ENCODE results near the gene GNAS-AS1.

Gene GNAS-AS1

DNA sequence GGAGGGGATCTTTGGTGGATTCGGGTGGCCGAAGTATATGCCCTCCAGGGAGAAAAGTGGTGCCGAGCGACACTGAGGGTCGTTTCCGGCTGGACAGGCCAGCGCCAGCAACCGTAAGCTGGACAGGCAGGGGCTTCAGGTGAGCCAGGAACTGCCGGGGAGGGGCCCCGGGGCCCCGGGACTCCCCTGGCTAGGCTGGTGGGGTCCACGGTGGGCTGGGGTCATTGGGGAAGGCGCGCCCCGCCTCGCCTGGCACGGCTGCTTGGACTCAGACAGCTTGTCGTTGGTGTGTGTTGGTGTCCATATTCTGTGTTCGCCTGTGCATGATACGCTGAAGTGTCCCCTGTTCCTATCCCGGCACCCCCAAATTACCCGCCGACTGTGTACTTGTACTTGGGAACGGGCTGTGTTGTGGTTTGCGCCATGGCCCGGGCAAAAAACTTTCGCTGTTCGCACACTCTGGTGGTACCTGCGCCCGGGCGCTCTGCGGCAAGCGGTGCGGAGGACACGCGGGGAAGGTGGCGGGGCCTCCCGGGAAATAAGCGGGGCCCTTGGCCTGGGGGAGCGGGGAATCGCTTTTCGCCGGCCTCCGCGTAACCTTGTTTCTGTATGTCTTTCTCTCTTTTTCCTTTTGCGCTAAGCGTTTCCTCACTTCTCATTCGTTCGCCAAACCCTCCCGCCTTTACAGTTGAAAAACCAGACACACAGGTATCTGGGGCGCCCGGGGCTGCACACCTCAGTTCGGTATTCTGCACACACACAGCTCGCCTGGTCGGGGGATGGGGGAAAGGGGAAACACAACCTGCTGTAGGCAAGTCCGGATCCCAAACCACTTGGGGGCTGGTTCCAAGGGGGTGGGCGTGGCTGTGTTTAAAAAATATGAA lies 5.0 kb upstream of the GNAS-AS1 start:
- DNase-seq (ENCODE audit: low read depth in 2 of 2), result no peak

DNA sequence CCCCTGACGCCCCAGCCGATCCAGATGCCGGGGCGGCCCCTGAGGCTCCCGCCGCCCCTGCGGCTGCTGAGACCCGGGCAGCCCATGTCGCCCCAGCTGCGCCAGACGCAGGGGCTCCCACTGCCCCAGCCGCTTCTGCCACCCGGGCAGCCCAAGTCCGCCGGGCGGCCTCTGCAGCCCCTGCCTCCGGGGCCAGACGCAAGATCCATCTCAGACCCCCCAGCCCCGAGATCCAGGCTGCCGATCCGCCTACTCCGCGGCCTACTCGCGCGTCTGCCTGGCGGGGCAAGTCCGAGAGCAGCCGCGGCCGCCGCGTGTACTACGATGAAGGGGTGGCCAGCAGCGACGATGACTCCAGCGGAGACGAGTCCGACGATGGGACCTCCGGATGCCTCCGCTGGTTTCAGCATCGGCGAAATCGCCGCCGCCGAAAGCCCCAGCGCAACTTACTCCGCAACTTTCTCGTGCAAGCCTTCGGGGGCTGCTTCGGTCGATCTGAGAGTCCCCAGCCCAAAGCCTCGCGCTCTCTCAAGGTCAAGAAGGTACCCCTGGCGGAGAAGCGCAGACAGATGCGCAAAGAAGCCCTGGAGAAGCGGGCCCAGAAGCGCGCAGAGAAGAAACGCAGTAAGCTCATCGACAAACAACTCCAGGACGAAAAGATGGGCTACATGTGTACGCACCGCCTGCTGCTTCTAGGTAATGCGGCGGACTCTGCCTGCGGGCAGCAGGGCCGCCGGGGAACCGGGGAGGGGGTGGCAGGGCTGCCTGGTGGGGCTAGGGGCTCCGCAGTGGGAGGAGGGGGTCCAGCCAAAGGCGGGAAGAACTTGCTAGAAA lies 4.2 kb upstream of the GNAS-AS1 start:
- DNase-seq (ENCODE audit: low read depth in 2 of 2), result no peak

DNA sequence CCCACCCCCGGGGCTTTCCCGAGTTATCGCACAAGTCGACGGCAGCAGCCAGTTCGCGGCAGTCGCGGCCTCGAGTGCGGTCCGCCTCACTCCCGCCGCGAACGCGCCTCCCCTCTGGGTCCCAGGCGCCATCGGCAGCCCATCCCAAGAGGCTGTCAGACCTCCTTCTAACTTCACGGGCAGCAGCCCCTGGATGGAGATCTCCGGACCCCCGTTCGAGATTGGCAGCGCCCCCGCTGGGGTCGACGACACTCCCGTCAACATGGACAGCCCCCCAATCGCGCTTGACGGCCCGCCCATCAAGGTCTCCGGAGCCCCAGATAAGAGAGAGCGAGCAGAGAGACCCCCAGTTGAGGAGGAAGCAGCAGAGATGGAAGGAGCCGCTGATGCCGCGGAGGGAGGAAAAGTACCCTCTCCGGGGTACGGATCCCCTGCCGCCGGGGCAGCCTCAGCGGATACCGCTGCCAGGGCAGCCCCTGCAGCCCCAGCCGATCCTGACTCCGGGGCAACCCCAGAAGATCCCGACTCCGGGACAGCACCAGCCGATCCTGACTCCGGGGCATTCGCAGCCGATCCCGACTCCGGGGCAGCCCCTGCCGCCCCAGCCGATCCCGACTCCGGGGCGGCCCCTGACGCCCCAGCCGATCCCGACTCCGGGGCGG lies 3.4 kb upstream of the GNAS-AS1 start:
- no peak for DNase-seq (ENCODE audit: low read depth in 2 of 2)

DNA sequence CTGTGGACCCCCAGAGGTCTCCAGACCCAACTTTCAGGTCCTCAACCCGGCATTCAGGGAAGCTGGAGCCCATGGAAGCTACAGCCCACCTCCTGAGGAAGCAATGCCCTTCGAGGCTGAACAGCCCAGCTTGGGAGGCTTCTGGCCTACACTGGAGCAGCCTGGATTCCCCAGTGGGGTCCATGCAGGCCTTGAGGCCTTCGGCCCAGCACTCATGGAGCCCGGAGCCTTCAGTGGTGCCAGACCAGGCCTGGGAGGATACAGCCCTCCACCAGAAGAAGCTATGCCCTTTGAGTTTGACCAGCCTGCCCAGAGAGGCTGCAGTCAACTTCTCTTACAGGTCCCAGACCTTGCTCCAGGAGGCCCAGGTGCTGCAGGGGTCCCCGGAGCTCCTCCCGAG lies 2.8 kb upstream of the GNAS-AS1 start:
- no peak for DNase-seq (ENCODE audit: low read depth in 2 of 2)

DNA sequence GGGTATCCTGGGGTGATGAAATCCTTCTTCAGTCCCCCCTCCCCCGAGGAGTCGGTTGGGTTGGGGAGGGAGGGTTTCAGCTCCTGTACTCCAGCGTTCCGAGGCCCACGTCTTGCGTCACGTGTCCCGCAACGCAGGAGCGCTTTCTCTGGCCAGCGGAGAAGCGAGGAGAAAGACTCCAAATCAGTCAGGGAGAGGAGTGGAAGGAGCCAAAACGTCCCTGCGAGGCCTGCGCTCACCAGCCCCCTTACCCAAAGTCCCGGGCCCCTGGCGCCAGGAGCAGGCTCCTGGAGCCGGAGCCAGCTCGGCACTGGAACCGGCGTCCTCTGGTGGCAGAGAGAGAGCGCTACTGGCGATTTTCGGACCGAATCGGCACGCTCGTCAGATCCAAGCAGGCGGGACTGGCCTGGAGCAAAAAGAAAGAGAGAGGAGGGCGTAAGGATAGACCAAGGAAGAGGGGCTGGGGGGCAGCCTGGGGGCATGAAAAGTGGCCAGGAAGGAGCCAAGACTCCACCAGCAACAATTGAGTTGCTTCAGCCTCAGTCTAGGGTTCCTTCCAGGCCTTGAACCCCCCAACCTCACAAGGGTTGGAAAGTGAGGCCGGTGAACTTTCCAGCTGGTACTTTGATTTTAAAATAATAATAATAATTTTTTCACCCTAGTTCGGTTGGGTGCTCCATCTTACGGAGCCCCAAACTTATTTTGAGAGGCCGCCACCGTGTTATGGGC lies 2.0 kb upstream of the GNAS-AS1 start, which contains the start of gene GNAS:
TSS of gene GNAS (plus strand) at position 174 of the 729 bp plus-strand sequence.
- DNase-seq (ENCODE audit: low read depth in 2 of 2), result no peak

DNA sequence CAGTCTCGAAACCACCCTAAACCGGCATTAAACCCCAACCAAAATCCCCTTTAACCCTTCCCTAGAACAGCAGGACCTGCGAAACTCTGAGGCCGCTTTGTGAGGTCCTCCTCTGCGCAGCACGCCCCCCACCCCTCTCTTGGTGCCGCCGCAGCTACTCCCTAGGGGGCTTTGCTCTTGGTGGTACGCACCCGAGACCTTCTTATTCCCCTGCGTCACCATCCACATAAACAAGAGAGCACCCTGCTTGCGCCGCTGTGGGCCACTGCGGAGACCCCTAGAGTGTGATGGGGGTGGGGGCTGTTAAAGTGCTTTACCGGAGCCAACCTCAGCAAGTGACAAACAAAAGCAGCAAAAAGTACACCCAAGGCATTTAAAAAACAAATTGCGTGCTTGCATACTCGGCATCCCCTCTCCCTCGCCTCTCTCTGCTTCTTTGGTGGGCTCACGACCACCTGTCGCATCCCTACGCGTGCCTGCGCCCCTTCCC lies 1.3 kb upstream of the GNAS-AS1 start:
- no peak for DNase-seq (ENCODE audit: low read depth in 2 of 2)

DNA sequence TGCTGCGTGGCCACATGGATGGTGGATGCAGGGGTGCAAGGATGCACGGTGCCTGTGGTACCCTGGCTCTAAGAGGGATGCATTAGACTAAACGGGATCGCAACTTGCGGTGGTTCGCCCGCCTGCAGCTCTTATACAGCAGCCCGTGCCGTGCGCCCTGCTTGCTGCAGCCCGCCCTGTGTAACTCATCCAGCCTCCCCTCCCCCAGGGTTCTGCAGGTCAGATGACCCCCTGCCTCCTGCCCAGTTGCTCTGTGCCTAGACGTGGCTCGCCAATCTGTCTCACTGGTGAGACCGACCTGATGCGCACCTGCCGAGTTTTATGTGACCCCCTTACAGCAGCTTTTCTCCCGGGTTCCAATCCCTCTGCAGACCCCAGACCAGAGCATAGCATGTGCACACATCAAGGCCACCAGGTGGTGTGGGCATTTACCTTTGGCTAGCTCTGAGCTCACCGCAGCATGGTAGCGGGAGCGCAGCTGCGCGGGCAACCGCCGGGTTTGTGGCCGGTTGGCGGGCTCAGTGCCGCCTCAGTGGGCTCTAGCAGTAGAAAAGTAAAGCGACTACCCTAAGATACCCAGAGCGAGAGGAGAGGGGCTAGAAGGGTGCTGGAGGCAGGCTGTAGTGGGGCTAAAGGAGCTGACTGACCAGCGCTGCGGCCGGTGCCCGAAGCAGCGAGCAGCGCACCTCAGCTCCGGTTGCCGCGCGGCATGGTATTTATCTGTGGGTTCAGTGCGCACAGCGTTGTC lies 693 bp upstream of the GNAS-AS1 start:
- no peak for DNase-seq (ENCODE audit: low read depth in 2 of 2)

DNA sequence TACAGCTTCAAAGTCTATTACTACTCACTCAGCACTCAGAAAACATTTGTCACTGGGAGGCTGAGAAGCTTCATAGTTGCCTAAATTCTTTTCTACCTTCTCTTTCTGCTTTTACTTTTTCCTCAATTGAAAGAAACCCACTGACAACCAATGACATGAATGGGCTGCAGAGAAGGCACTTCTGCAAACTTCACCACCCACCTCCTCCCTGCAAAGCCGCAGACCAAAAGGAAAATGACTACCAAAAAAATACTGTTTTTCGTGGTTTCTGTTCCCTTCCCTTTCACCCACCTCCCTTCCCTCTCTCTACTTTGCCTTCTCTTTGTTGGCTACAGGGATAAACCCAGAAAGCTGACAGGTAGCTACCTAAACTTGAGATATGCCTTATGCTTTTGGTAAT lies 3.2 kb downstream of the GNAS-AS1 start:
- DNase-seq (ENCODE audit: low read depth in 2 of 2), result no peak

DNA sequence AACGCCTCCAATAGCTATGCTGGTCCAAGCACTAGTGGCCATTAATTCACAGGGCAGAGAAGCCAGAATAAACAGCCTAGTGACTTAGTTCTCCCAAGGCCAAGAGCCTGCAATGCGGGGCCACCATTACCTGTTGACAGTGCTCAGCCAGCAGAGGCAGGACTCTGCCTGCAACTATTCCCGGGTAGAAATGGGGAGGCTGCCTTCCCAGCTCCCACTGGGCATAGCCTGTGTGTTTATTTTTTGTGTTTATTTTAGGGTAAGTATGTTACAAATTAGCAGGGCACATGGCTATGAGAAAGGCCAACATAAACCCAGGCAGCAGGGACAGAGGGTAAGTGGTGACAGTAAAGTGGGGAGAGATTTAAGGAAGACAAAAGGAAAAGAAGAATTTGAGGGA lies 5.0 kb downstream of the GNAS-AS1 start:
- no peak for DNase-seq (ENCODE audit: low read depth in 2 of 2)

DNA sequence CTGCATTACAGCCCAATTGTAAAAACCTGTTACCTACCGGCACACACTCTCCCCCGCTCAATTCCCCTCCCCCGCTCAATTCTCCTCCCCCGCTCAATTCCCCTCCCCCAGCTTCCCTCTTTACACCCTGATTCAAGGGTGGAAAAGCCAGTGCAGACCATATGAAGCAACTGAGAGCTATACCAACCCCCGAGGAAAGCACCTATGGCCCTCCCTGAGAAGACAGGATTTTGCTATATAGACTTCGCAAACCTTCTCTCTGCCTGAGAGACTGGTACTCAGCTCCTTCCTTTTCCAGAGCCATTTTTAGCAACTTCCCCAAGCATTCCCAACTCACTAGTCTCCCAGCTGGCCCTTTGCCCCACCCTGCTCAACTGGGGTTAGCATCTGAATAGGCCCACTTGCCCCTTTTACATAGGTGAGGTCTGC lies 7.6 kb downstream of the GNAS-AS1 start:
- DNase-seq (ENCODE audit: low read depth in 2 of 2), result no peak

DNA sequence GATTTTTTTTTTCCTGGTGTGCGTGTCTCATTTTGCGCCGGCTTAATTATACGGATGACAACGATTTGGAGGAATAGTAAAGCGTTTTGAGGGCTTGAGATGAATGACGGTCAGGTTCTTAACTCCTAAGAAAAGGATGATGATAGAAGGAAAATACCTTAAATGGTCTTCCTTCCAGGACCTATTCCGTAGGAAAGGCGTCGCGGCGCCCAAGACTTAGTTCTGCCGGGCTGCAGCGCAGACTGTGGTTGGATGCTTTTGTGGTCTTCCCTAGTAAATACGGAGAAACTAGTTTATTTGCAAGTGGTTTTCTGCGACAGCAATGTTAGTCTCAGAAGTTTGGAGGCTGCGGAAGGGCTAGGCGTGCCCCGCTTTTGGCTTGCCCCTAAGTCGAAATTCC lies 8.4 kb downstream of the GNAS-AS1 start:
- DNase-seq (ENCODE audit: low read depth in 2 of 2), result no peak

DNA sequence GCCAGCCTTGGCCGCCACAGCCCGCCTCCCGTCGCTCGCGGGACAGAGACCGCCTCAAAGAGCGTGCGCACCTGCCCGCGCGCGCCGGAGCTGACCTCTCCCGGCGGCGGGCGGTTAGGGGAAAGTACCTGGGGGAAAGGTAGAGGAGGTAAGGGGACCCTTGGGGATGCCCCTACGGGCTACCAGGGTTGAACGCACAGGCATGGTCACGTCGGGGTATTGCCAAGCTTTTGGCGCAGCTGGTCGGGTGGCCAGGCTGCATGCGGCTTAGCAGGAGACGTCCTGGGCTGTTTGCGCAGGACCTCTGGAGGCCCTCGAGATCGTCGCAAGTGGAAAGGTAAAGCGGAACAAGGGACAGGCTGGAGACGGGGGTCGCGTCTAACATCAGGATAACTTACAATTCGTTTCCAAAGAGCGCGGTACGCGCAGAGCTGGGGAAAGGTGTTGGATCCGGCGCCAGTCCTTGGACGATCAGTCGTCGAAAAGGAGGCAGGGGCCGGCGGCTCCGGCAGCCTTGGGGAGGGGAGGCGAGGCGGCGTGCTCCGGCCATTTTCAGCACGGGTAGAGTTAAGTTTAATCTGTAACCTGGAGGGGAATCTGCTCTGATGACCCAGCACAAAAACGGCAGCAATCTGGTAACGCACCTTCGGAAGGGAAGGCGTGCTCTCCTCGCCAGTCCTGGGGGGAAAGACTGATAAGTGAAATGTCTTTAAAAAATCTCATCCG lies 9.0 kb downstream of the GNAS-AS1 start:
- DNase-seq (ENCODE audit: low read depth in 2 of 2), result no peak

DNA sequence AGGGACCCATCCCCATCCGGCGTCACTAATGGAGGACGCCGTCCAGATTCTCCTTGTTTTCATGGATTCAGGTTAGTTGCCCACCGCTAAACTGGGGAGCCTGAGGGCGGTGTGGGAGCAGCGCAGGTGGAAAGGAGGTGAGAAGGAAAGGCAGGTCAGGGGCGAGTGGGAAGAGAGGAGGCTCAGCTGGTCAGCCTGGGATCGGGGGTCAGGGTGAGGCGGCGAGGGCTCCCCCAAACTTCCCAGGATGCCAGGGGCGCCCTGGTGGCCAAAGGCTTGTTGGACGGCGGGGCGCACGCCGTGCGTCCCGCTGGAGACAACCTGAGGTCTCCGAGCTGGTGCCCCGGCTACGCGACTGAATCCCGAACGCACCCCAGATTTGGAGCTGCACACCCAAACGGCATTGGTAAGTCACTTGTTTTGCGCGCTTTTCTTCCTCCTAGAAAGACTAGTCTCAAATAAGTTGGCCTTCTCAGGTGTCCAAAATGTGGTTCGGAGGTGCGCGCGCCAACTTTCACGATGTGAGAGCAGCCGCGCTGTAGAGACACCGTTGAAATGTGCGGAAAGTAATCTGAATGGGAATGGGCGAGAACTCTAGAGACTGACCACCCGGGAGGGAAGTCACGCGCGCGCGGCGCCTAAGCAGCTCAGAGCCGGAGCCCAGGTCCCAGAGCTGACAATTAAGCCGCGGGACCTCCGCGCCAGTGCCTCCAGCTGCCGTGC lies 9.7 kb downstream of the GNAS-AS1 start:
- DNase-seq (ENCODE audit: low read depth in 2 of 2), result no peak

DNA sequence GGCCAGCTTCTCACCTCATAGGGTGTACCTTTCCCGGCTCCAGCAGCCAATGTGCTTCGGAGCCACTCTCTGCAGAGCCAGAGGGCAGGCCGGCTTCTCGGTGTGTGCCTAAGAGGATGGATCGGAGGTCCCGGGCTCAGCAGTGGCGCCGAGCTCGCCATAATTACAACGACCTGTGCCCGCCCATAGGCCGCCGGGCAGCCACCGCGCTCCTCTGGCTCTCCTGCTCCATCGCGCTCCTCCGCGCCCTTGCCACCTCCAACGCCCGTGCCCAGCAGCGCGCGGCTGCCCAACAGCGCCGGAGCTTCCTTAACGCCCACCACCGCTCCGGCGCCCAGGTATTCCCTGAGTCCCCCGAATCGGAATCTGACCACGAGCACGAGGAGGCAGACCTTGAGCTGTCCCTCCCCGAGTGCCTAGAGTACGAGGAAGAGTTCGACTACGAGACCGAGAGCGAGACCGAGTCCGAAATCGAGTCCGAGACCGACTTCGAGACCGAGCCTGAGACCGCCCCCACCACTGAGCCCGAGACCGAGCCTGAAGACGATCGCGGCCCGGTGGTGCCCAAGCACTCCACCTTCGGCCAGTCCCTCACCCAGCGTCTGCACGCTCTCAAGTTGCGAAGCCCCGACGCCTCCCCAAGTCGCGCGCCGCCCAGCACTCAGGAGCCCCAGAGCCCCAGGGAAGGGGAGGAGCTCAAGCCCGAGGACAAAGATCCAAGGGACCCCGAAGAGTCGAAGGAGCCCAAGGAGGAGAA lies 10.5 kb downstream of the GNAS-AS1 start:
- DNase-seq (ENCODE audit: low read depth in 2 of 2), result no peak

DNA sequence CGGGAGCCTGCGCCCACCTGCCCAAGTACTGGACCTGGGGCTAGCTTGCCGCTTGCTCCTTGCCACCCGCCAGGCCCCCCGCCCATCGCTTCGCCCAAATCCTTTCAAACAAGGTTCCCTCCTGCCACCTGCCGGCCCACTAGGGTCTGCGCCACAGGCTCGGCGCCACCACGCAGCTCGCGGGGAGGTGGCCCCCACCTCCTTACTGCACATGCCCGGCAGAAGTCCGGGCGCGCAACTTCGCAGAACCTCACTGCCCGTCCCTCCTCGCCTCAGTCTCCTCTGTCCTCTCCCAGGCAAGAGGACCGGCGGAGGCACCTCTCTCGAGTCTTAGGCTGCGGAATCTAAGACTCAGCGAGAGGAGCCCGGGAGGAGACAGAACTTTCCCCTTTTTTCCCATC lies 11.2 kb downstream of the GNAS-AS1 start:
- DNase-seq (ENCODE audit: low read depth in 2 of 2), result no peak

DNA sequence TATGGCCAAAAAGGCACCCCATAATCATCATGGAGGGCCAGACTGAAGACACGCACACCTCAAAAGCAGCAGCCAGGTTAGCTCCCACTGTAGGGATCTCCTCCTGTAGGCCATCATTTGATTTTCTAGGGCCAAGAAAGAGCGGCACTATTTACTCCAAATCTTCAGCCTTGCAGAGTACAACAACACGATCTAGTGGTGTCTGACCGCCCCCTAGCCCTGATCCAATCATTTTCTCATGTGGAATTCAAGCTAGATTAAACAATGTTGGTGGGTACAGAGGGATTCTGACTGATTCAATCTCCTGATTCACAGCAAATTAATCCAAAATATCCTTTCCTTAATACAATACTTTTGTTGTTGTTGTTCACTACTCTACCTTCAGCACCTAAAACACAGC lies 12.5 kb downstream of the GNAS-AS1 start:
- DNase-seq (ENCODE audit: low read depth in 2 of 2), result no peak

DNA sequence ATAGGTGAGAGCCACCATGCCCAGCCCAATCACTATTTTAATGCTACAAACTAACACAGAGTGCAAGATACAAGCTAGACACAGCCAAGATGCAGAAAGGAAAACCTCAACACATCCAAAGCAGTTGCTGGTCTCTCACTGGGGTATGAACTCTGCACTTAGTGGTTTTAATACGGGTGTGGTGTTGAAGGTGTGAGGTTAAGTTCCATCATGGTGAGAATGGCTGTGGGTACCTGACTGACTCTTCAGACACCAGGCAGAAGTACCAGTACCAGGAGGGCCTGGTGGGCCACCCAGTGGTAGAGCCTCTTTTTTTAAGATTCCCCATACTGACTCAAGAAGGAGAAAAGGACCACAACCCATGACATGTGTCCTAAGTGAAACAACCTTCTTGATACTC lies 13.0 kb downstream of the GNAS-AS1 start:
- DNase-seq (ENCODE audit: low read depth in 2 of 2), result no peak

DNA sequence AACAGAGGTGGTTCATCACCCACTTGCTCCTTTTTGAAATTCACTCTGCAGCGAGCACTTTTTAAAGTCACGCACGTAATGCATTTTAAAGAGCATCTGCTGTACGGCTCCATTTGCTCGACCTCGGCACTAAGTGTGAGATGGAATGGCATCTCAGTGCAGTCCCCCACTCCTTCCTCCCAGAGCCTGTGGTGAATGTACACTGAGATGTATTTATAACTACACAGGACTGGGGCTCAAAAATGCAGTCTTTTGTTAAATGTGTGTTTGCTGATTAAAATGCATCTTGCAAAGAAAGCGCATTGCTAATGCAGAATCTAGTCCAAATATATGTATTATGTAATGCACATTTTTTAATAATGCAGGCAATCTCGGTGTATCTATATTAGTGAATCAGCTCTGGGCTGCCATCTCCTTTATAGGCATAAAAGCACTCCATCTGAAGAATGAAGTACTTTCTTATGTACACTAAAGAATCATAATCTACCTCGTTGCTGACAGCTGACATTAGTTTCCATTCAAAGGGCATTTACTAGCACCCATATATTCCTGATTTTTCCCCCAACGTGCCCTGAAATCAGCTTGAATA lies 14.0 kb downstream of the GNAS-AS1 start:
- no peak for DNase-seq (ENCODE audit: low read depth in 2 of 2)
